Hematopoietic multipotent progenitor cell treated with erythropoietin and hydrocortisone succinate and interleukin-3 and kit ligand, for 6 days (in vitro differentiated cells): ENCODE results near the gene KLHL30.

Experiments used
- DNase-seq: peaks from one replicate; pipeline ENCODE4 v3.0.0-alpha.2; 2015

KLHL30 gene

GRCh38 chr2:238151205-238151604 lies 12.7 kb downstream of the KLHL30 start:
- DNase-seq, result no peak

GRCh38 chr2:238151628-238152235 lies 13.3 kb downstream of the KLHL30 start:
- no peak for DNase-seq

GRCh38 chr2:238152771-238153688 lies 14.6 kb downstream of the KLHL30 start:
- no peak for DNase-seq

GRCh38 chr2:238154570-238154969 lies 16.1 kb downstream of the KLHL30 start:
- DNase-seq, result no peak

GRCh38 chr2:238155051-238155760 lies 16.7 kb downstream of the KLHL30 start:
- no peak for DNase-seq

GRCh38 chr2:238155761-238156694 lies 17.6 kb downstream of the KLHL30 start:
- no peak for DNase-seq

- DNase-seq, result no peak
Observed at GRCh38 chr2:238157506-238158017, 19.1 kb downstream of the KLHL30 start.

- no peak for DNase-seq
Observed at GRCh38 chr2:238158018-238158508, 19.6 kb downstream of the KLHL30 start.

GRCh38 chr2:238158509-238159070 lies 20.1 kb downstream of the KLHL30 start, which contains the start of gene ERFE:
Gene ERFE, plus strand, starts transcription at chr2:238158970. Its CDS starts 38 bp downstream, at chr2:238159008.
- DNase-seq, result peak; percentile 81

- peak; percentile 56 for DNase-seq
Observed at GRCh38 chr2:238159071-238159539, 20.6 kb downstream of the KLHL30 start.

- peak; percentile 58 for DNase-seq
Observed at GRCh38 chr2:238159661-238160205, 21.3 kb downstream of the KLHL30 start.

- DNase-seq, result peak; percentile 86
Observed at GRCh38 chr2:238160206-238161129, 22.0 kb downstream of the KLHL30 start.

GRCh38 chr2:238161291-238162051 lies 23.0 kb downstream of the KLHL30 start:
- no peak for DNase-seq

GRCh38 chr2:238162251-238162845 lies 23.9 kb downstream of the KLHL30 start:
- DNase-seq, result peak; percentile 50

GRCh38 chr2:238162846-238163441 lies 24.5 kb downstream of the KLHL30 start:
- DNase-seq, result peak; percentile 48

- peak; percentile 35 for DNase-seq
Observed at GRCh38 chr2:238163481-238164198, 25.2 kb downstream of the KLHL30 start.

- DNase-seq, result peak; percentile 17
Observed at GRCh38 chr2:238164906-238165287, 26.4 kb downstream of the KLHL30 start.
